Measurements from ENCODE around the gene FXYD5.

Gene FXYD5

GRCh38 chr19:35178701-35179100 is 24.2 kb downstream of the FXYD5 start:
- no peak for TF ChIP-seq CTCF (IDR thresholded peaks at IDR 0.05; ENCODE audit: borderline replicate concordance, control extremely low read depth, extremely low read depth, insufficient read depth, missing control alignments)
- no peak for DNase-seq (ENCODE audit: low spot score)
- in situ Hi-C loops (cut with MboI; ENCODE audit: low sequenced_read_pairs, unreplicated experiment), result no loop called here

GRCh38 chr19:35179830-35180229 is 25.3 kb downstream of the FXYD5 start:
- in situ Hi-C loops (cut with MboI; ENCODE audit: low sequenced_read_pairs, unreplicated experiment), result no loop called here
- no peak for TF ChIP-seq CTCF (IDR thresholded peaks at IDR 0.05; ENCODE audit: borderline replicate concordance, control extremely low read depth, extremely low read depth, insufficient read depth, missing control alignments)
- no peak for DNase-seq (ENCODE audit: low spot score)

- in situ Hi-C loops (cut with MboI; ENCODE audit: low sequenced_read_pairs, unreplicated experiment), result no loop called here
- TF ChIP-seq CTCF (IDR thresholded peaks at IDR 0.05; ENCODE audit: borderline replicate concordance, control extremely low read depth, extremely low read depth, insufficient read depth, missing control alignments), result no peak
- no peak for DNase-seq (ENCODE audit: low spot score)
Observed at GRCh38 chr19:35181387-35181786, 26.9 kb downstream of the FXYD5 start.

- in situ Hi-C loops (cut with MboI; ENCODE audit: low sequenced_read_pairs, unreplicated experiment), result no loop called here
- no peak for TF ChIP-seq CTCF (IDR thresholded peaks at IDR 0.05; ENCODE audit: borderline replicate concordance, control extremely low read depth, extremely low read depth, insufficient read depth, missing control alignments)
- no peak for DNase-seq (ENCODE audit: low spot score)
Observed at GRCh38 chr19:35184267-35184666, 29.7 kb downstream of the FXYD5 start.

GRCh38 chr19:35184884-35185283 is 30.3 kb downstream of the FXYD5 start:
- DNase-seq (ENCODE audit: low spot score), result no peak
- in situ Hi-C loops (cut with MboI; ENCODE audit: low sequenced_read_pairs, unreplicated experiment), result no loop called here
- no peak for TF ChIP-seq CTCF (IDR thresholded peaks at IDR 0.05; ENCODE audit: borderline replicate concordance, control extremely low read depth, extremely low read depth, insufficient read depth, missing control alignments)

DNA sequence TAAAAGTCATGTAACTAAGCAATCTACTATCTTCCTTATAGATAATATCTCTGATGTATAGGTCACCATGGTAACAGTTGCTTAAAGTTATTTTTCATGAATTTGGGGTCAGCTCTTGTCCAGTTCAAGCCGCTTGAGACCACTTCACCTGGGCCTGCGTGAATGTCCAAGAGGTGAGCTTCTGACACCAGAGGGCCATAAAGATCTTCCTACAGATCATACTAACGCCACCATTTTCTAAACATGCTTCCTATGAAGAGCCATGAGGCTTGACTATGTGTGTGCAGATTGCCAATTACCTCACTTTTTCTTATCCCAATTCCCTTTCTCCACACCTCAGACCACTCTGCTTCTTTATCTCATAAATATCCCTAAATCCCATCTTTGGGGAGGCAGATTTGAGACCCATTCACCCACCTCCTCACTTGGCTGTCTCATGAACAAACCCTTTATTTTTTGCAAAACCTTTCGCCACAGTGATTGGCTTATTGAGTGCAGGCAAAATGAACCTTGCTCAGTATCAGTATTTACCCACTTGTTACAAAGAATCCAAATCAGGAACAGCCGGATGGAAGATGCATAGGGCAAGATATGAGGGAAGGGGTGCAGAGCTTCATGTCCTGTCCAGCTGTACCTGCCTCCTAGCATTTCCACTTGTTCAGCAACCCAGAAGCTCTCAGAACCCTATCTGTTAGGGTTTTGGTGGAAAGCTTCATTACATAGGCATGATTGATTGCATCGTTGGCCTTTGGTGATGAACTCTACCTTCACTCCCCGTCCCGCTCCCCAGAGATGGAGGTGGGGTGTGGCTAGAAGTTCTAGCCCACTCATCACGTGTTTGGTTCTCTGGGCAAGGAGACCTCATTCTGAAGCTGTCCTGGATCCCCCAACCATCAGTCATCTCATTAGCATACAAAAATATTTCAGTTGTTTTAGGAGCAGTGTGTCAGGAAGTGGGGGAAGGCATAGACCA is 39.8 kb downstream of the FXYD5 start:
- no peak for DNase-seq (ENCODE audit: low spot score)
- no peak for TF ChIP-seq CTCF (IDR thresholded peaks at IDR 0.05; ENCODE audit: borderline replicate concordance, control extremely low read depth, extremely low read depth, insufficient read depth, missing control alignments)
- in situ Hi-C loops (cut with MboI; ENCODE audit: low sequenced_read_pairs, unreplicated experiment), result no loop called here
